HL-60 (cell line): ENCODE data around the gene ENOX1.
A peak's percentile ranks its signal among the peaks of the same experiment; 100 is the strongest.
"Not testable (repeated sequence)": the region's sequence is repeated elsewhere in the genome, so short reads cannot be mapped to it uniquely, and the experiment has no call there.

Source experiments
- DNase-seq, 2 experiments: peaks; one replicate each; pipeline ENCODE4 v3.0.0-alpha.2; 2010 to 2020; ENCODE audit warnings: low read depth in 1 of 2, low spot score in 1 of 2
- H3K27ac ChIP-seq: fragments of 250-450 bp; sonication (Bioruptor Pico); replicated peaks from 2 replicates; pipeline ENCODE4 v1.5.1; 2020; ENCODE audit warnings: mild to moderate bottlenecking, moderate library complexity
- H3K27me3 ChIP-seq: fragments of 250-450 bp; sonication (Bioruptor Pico); 2 replicates; pipeline ENCODE4 v1.5.1; 2021; ENCODE audit warnings: mild to moderate bottlenecking, moderate library complexity; ENCODE audit not compliant: insufficient read depth, poor library complexity, severe bottlenecking
- H3K4me3 ChIP-seq: replicated peaks from 2 replicates; pipeline ENCODE4 v1.5.1; 2011; ENCODE audit warnings: mild to moderate bottlenecking, control low read depth, low read length; ENCODE audit not compliant: insufficient read depth
- CTCF ChIP-seq: IDR thresholded peaks from one replicate; pipeline ENCODE4 v1.5.1; 2011; ENCODE audit warnings: low read length, control low read depth, inconsistent platforms; ENCODE audit not compliant: insufficient read depth
- GABPA ChIP-seq: IDR thresholded peaks from 2 replicates; pipeline ENCODE4 v1.6.1; 2012; ENCODE audit warnings: low read depth
- POLR2AphosphoS5 ChIP-seq: IDR thresholded peaks from 2 replicates; pipeline ENCODE4 v1.6.1; 2012; ENCODE audit warnings: low read depth
- REST ChIP-seq: IDR thresholded peaks from 2 replicates; pipeline ENCODE4 v1.6.1; 2012; ENCODE audit warnings: low read depth; ENCODE audit not compliant: insufficient replicate concordance
- SPI1 ChIP-seq: IDR thresholded peaks from 2 replicates; pipeline ENCODE4 v1.6.1; 2012; ENCODE audit warnings: low read depth, mild to moderate bottlenecking, borderline replicate concordance

ENOX1 gene

GRCh38 chr13:43180036-43180660 lies 606.6 kb downstream of the ENOX1 start:
- no peak for DNase-seq
- H3K4me3 ChIP-seq, result no peak overlapping the region
- H3K27me3 ChIP-seq, result no peaks in the 10 kb centered on the region
- TF ChIP-seq POLR2AphosphoS5 (no peak), SPI1 (no peak), CTCF (no peak), GABPA (no peak), REST (no peak)
- H3K27ac ChIP-seq, result no peak overlapping the region

GRCh38 chr13:43171489-43171888 lies 615.3 kb downstream of the ENOX1 start:
- Histone ChIP-seq H3K4me3 (no peak overlapping the region), H3K27ac (no peak overlapping the region), H3K27me3 (no peaks in the 10 kb centered on the region)
- TF ChIP-seq SPI1 (peak; percentile 83), REST (no peak), POLR2AphosphoS5 (no peak)
- DNase-seq, result no peak

- Histone ChIP-seq H3K4me3 (no peak overlapping the region), H3K27me3 (no peaks in the 10 kb centered on the region), H3K27ac (no peak overlapping the region)
- no peak for DNase-seq
- TF ChIP-seq GABPA, result no peak
- TF ChIP-seq SPI1, result no peak
- no peak for TF ChIP-seq CTCF
- TF ChIP-seq REST, result no peak
- TF ChIP-seq POLR2AphosphoS5, result no peak
These were observed 616.3 kb downstream of the ENOX1 start for GRCh38 chr13:43170506-43170905.

- not testable (repeated sequence) for H3K4me3 ChIP-seq
These were observed 618.3 kb downstream of the ENOX1 start for GRCh38 chr13:43168434-43168833.

More at GRCh38 chr13:43168434-43168833, 618.3 kb downstream of the ENOX1 start:
- H3K27ac ChIP-seq, DNase-seq, H3K27me3 ChIP-seq: not testable (repeated sequence)
